Measurements from ENCODE around the gene CTSO. TPM values are rescaled to one million over a fixed set of nuclear protein-coding genes. Genes with fewer than 3 reads are reported as not detected.

The CTSO gene
- polyA plus RNA-seq, 2 of the 4 experiments (the other 2 are of a cell fraction) = 0.81 to 2.0 TPM

DNA sequence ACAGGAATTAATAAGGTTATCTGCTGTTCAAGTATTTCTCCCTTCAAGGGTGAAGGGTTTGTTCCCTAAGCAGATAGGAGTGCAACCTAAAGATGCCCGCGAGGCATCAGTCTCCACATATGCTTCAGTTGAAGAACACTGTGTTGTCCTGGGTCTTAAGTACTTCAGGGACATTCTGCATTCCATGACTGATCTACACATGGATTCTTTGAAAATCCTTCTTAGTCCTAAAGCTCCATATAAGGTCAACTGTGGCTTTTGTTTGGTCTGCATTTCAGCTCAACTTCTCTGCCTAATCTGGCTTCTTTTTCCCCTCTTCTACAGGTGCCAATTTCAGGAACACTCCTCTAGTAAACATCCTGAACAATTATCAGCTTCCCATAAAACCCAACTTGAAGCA lies 21.8 kb upstream of the CTSO start (continued):
- no peak for TF ChIP-seq CHD4 (IDR thresholded peaks at IDR 0.05; ENCODE audit: borderline replicate concordance)
- TF ChIP-seq RCOR1 (IDR thresholded peaks at IDR 0.05; ENCODE audit: low read depth, low read length) = no peak
- TF ChIP-seq, protein P1, sequence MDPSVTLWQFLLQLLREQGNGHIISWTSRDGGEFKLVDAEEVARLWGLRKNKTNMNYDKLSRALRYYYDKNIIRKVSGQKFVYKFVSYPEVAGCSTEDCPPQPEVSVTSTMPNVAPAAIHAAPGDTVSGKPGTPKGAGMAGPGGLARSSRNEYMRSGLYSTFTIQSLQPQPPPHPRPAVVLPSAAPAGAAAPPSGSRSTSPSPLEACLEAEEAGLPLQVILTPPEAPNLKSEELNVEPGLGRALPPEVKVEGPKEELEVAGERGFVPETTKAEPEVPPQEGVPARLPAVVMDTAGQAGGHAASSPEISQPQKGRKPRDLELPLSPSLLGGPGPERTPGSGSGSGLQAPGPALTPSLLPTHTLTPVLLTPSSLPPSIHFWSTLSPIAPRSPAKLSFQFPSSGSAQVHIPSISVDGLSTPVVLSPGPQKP (IDR thresholded peaks at IDR 0.05; ENCODE audit: low read depth, low read length) = no peak
- no peak for TF ChIP-seq SREBF2 (IDR thresholded peaks at IDR 0.05)

DNA sequence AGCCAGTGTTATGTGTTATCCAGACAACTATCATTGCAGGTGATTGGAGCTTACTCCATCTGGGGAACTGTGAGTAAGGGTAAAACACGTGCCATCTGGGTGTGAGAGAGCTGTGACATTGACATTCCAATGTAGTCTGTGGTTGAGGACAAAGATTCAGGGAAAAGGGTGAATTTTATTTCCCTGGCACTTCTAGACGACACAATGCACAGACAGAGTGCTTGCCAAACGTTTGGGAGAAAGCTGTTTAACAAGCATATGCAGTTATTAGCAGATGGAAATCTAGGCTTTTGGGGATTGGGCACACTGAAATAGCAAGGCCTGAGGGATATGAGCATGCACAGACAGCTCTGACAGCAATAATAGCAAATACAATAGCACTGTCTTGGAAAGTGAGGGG lies 21.3 kb upstream of the CTSO start:
- Histone ChIP-seq H3K4me3 (no peak overlapping the region), H3K4me2 (no peak overlapping the region), H3K9me3 (no peaks in the 10 kb centered on the region), H3K4me1 (no peaks in the 10 kb centered on the region), H3K27ac (no peak overlapping the region)
- CTCF ChIA-PET = no interaction called here
- FAIRE-seq = no peak
- no peak for DNase-seq (ENCODE audit: low read depth in 1 of 2, low spot score in 1 of 2)
- 10% methylated on average over 3 of the region's 3 CpGs for WGBS (ENCODE audit: missing lambda C conversion rate)
- no peak for ATAC-seq
- TF ChIP-seq RNF2 (IDR thresholded peaks at IDR 0.05; ENCODE audit: borderline replicate concordance, low read depth) (no peak), EHF (CRISPR knock-in tag; IDR thresholded peaks at IDR 0.05) (no peak), FOSL2 (IDR thresholded peaks at IDR 0.05) (no peak), FOSL2 (CRISPR knock-in tag; IDR thresholded peaks at IDR 0.05) (no peak), ZFP36 (IDR thresholded peaks at IDR 0.05; ENCODE audit: borderline replicate concordance, partially characterized antibody) (no peak), EP300 (IDR thresholded peaks at IDR 0.05) (no peak), HOXB5 (CRISPR knock-in tag; IDR thresholded peaks at IDR 0.05) (no peak), HDAC2 (IDR thresholded peaks at IDR 0.05) (no peak), KDM1A (IDR thresholded peaks at IDR 0.05; ENCODE audit: low read depth) (no peak), ZNF302 (CRISPR knock-in tag; IDR thresholded peaks at IDR 0.05) (no peak)
- TF ChIP-seq, protein P2, sequence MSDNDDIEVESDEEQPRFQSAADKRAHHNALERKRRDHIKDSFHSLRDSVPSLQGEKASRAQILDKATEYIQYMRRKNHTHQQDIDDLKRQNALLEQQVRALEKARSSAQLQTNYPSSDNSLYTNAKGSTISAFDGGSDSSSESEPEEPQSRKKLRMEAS (IDR thresholded peaks at IDR 0.05) = no peak
- TF ChIP-seq, protein P3, sequence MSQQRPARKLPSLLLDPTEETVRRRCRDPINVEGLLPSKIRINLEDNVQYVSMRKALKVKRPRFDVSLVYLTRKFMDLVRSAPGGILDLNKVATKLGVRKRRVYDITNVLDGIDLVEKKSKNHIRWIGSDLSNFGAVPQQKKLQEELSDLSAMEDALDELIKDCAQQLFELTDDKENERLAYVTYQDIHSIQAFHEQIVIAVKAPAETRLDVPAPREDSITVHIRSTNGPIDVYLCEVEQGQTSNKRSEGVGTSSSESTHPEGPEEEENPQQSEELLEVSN (IDR thresholded peaks at IDR 0.05; ENCODE audit: borderline replicate concordance, low read depth) = no peak
- POLR2A ChIA-PET = no interaction called here

DNA sequence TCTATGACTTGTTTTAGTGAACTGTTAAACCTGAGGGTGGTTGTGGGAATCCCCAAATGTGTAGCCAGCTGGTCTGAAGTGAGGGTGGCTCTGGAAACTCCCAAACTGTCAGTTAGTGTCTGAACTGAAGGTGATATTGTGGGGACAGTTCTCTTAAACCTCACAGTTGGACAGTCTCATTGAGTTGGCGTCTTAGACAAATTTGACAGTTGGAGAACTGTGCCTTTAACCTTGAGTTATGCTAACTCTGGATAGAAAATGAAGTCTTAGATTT lies 20.7 kb upstream of the CTSO start:
- H3K9me3 ChIP-seq = no peaks in the 10 kb centered on the region
- H3K4me2 ChIP-seq = no peak overlapping the region
- H3K4me1 ChIP-seq = no peaks in the 10 kb centered on the region
- no peak overlapping the region for H3K4me3 ChIP-seq
- no peak overlapping the region for H3K27ac ChIP-seq
- no peak for TF ChIP-seq HOXB13 (CRISPR knock-in tag; IDR thresholded peaks at IDR 0.05; ENCODE audit: low read depth)
- ChIA-PET CTCF (no interaction called here), POLR2A (no interaction called here)
- ATAC-seq = no peak
- WGBS (ENCODE audit: missing lambda C conversion rate) = 74% methylated on average over 1 of the region's 1 CpG
- no peak for FAIRE-seq
- DNase-seq (ENCODE audit: low read depth in 1 of 2, low spot score in 1 of 2) = no peak

DNA sequence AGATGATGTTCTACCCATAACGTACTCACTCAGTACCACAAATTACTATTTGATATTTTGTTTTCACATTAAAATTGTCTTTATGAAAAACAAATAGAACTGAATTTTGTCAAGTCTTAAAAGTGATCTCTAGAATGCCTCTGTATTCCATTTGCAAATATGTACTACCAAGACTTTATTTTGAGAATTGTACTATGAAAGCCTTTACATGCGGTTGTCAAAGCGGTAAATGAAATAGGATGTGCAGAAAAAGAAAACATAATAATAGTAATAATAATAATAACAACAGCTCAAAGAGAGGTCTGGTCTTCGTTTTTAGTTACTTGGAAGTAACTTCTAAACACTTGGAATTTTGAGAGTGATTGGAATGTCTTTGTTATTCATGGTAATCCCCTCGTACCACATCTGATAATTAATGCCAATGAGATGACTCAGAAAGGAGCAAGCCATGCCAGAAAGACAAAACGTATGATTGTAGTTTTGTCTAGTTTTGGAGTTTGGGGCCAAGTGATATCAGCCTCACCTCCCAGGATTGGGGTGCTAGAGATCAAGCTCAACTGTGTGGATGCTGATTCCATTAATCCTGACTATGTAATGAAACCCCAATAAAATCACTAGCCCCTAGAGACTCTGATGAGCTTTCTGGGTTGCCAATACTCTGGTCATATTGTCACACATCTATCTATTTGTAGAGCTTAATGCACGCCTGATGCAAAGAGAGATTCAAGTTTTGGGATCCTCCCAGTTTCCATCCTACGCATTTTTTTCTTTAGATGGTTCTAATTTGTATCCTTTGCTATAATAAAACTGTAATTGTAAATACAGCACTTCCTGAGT lies 20.2 kb upstream of the CTSO start:
- no peaks in the 10 kb centered on the region for H3K4me1 ChIP-seq
- H3K9me3 ChIP-seq = no peaks in the 10 kb centered on the region
- TF ChIP-seq POLR2A (IDR thresholded peaks at IDR 0.05; ENCODE audit: low read length) = no peak
- no peak for TF ChIP-seq CHD4 (IDR thresholded peaks at IDR 0.05; ENCODE audit: borderline replicate concordance)
- TF ChIP-seq RARB (CRISPR knock-in tag; IDR thresholded peaks at IDR 0.05) = no peak
- no peak for TF ChIP-seq KDM5A (IDR thresholded peaks at IDR 0.05)
- TF ChIP-seq EHMT2 (IDR thresholded peaks at IDR 0.05; ENCODE audit: low read depth) = no peak
- no peak for TF ChIP-seq CBX8 (IDR thresholded peaks at IDR 0.05)
- TF ChIP-seq, protein P4, sequence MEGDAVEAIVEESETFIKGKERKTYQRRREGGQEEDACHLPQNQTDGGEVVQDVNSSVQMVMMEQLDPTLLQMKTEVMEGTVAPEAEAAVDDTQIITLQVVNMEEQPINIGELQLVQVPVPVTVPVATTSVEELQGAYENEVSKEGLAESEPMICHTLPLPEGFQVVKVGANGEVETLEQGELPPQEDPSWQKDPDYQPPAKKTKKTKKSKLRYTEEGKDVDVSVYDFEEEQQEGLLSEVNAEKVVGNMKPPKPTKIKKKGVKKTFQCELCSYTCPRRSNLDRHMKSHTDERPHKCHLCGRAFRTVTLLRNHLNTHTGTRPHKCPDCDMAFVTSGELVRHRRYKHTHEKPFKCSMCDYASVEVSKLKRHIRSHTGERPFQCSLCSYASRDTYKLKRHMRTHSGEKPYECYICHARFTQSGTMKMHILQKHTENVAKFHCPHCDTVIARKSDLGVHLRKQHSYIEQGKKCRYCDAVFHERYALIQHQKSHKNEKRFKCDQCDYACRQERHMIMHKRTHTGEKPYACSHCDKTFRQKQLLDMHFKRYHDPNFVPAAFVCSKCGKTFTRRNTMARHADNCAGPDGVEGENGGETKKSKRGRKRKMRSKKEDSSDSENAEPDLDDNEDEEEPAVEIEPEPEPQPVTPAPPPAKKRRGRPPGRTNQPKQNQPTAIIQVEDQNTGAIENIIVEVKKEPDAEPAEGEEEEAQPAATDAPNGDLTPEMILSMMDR (IDR thresholded peaks at IDR 0.05) = no peak
- TF ChIP-seq RNF2 (IDR thresholded peaks at IDR 0.05; ENCODE audit: borderline replicate concordance, low read depth) = no peak
- TF ChIP-seq ZC3H11A (IDR thresholded peaks at IDR 0.05) = no peak
- TF ChIP-seq, protein P5, sequence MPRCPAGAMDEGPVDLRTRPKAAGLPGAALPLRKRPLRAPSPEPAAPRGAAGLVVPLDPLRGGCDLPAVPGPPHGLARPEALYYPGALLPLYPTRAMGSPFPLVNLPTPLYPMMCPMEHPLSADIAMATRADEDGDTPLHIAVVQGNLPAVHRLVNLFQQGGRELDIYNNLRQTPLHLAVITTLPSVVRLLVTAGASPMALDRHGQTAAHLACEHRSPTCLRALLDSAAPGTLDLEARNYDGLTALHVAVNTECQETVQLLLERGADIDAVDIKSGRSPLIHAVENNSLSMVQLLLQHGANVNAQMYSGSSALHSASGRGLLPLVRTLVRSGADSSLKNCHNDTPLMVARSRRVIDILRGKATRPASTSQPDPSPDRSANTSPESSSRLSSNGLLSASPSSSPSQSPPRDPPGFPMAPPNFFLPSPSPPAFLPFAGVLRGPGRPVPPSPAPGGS (IDR thresholded peaks at IDR 0.05) = no peak
- no peak overlapping the region for H3K4me2 ChIP-seq
- no peak overlapping the region for H3K4me3 ChIP-seq
- WGBS (ENCODE audit: missing lambda C conversion rate) = 33% methylated on average over 8 of the region's 8 CpGs
- CTCF ChIA-PET = no interaction called here
- FAIRE-seq (no peak), ATAC-seq (no peak), DNase-seq (ENCODE audit: low read depth in 1 of 2, low spot score in 1 of 2) (no peak)
- POLR2A ChIA-PET = no interaction called here
- H3K27ac ChIP-seq = no peak overlapping the region
